GM23338 (cell line): ENCODE measurements around the gene CD86. TPM values are rescaled to one million over a fixed set of nuclear protein-coding genes. Genes with fewer than 3 reads are reported as not detected.

Experiments
- ATAC-seq: fragments of 200-7000 bp; cut with Tn5 transposase; 3 replicates; pipeline ENCODE4 v1.9.1; 2020
- DNase-seq: peaks from one replicate; pipeline ENCODE4 v3.0.0-alpha.2; 2015; ENCODE audit warnings: low spot score
- H2AFZ ChIP-seq: fragments of 200-600 bp; sonication (generic); 2 replicates; pipeline ENCODE4 v1.8.0; 2016; ENCODE audit warnings: antibody characterized with exemption, mild to moderate bottlenecking, moderate library complexity
- H3F3A ChIP-seq: fragments of 200-600 bp; sonication (generic); replicated peaks from 2 replicates; pipeline ENCODE4 v1.8.0; 2017; ENCODE audit warnings: antibody characterized with exemption, mixed run types, low read depth
- H3K27ac ChIP-seq: fragments of 200-600 bp; sonication (generic); 2 replicates; pipeline ENCODE4 v1.6.1; 2016; ENCODE audit warnings: low read depth
- H3K27me3 ChIP-seq: fragments of 200-600 bp; sonication (generic); 2 replicates; pipeline ENCODE4 v1.8.0; 2016; ENCODE audit warnings: mild to moderate bottlenecking, mixed run types, moderate library complexity; ENCODE audit not compliant: insufficient read depth
- H3K36me3 ChIP-seq: fragments of 200-600 bp; sonication (generic); 2 replicates; pipeline ENCODE4 v1.8.0; 2016; ENCODE audit warnings: mild to moderate bottlenecking; ENCODE audit not compliant: insufficient read depth
- H3K4me1 ChIP-seq: fragments of 200-600 bp; sonication (generic); 2 replicates; pipeline ENCODE4 v1.8.0; 2016; ENCODE audit warnings: mild to moderate bottlenecking, moderate library complexity; ENCODE audit not compliant: insufficient read depth
- H3K4me2 ChIP-seq: fragments of 200-600 bp; sonication (generic); 2 replicates; pipeline ENCODE4 v1.7.1; 2017; ENCODE audit warnings: mixed run types
- H3K4me3 ChIP-seq: fragments of 200-600 bp; sonication (generic); 2 replicates; pipeline ENCODE4 v1.6.1; 2016; ENCODE audit warnings: mixed run types
- H3K79me2 ChIP-seq: fragments of 200-600 bp; sonication (generic); replicated peaks from 2 replicates; pipeline ENCODE4 v1.8.0; 2017; ENCODE audit warnings: mild to moderate bottlenecking; ENCODE audit not compliant: insufficient read depth
- H3K9me2 ChIP-seq: fragments of 200-600 bp; sonication (generic); 2 replicates; pipeline ENCODE4 v1.8.0; 2017; ENCODE audit not compliant: insufficient read depth
- H4K20me1 ChIP-seq: fragments of 200-600 bp; sonication (generic); replicated peaks from 2 replicates; pipeline ENCODE4 v1.8.0; 2017; ENCODE audit warnings: mild to moderate bottlenecking; ENCODE audit not compliant: insufficient read depth
- H3K27ac Mint-ChIP-seq: 2 replicates; pipeline ENCODE4 v1.8.0; 2020; ENCODE audit warnings: inconsistent platforms, mild to moderate bottlenecking, moderate library complexity, mixed read lengths
- H3K27me3 Mint-ChIP-seq: 3 replicates; pipeline ENCODE4 v1.8.0; 2022; ENCODE audit warnings: low read depth, mild to moderate bottlenecking, moderate library complexity, mixed read lengths, inconsistent platforms; ENCODE audit not compliant: insufficient read depth, poor library complexity
- H3K36me3 Mint-ChIP-seq: 3 replicates; pipeline ENCODE4 v1.8.0; 2021; ENCODE audit warnings: low read depth, mild to moderate bottlenecking, inconsistent platforms, moderate library complexity, mixed read lengths
- H3K4me1 Mint-ChIP-seq: 3 replicates; pipeline ENCODE4 v1.8.0; 2020; ENCODE audit warnings: mild to moderate bottlenecking, inconsistent platforms, mixed read lengths
- H3K4me3 Mint-ChIP-seq: 3 replicates; pipeline ENCODE4 v1.8.0; 2021; ENCODE audit warnings: moderate library complexity, mild to moderate bottlenecking, inconsistent platforms, mixed read lengths
- H3K9me3 Mint-ChIP-seq: 3 replicates; pipeline ENCODE4 v1.8.0; 2020; ENCODE audit warnings: moderate library complexity, mild to moderate bottlenecking, inconsistent platforms, mixed read lengths
- STAT1 ChIP-seq: IDR thresholded peaks from one replicate; pipeline ENCODE4 v1.6.1; 2016; ENCODE audit warnings: antibody characterized with exemption; ENCODE audit not compliant: unreplicated experiment
- ZNF114 ChIP-seq: fragments of 250-450 bp; sonication (Bioruptor Pico); IDR thresholded peaks from 2 replicates; pipeline ENCODE4 v1.5.0; 2020; ENCODE audit warnings: mild to moderate bottlenecking, moderate library complexity
- polyA plus RNA-seq: library from polyadenylated mRNA; unstranded; fragments of >200 nt; fragmentation: Nextera tagmentation; extraction: Ambion mirVana; gene quantifications from 2 replicates; pipeline ENCODE4 v1.2.1, GENCODE V29; 2016
- total RNA-seq: library from RNA; depleted of rRNA; stranded (reverse); fragments of >200 nt; shearing (Covaris generic); gene quantifications from 2 replicates; pipeline ENCODE4 v1.2.3, GENCODE V29; 2014
- TF ChIP-seq, protein P1 (sequence below): IDR thresholded peaks from one replicate; pipeline ENCODE4 v1.6.1; 2018; ENCODE audit warnings: antibody characterized with exemption; ENCODE audit not compliant: unreplicated experiment
- TF ChIP-seq, protein P2 (sequence below): fragments of 250-450 bp; sonication (Bioruptor Pico); IDR thresholded peaks from 2 replicates; pipeline ENCODE4 v1.5.0; 2020; ENCODE audit warnings: mild to moderate bottlenecking, moderate library complexity

CD86 gene
- total and polyA plus RNA-seq, 2 experiments from 2014 or later = 0.97 TPM; not detected in 1

DNA sequence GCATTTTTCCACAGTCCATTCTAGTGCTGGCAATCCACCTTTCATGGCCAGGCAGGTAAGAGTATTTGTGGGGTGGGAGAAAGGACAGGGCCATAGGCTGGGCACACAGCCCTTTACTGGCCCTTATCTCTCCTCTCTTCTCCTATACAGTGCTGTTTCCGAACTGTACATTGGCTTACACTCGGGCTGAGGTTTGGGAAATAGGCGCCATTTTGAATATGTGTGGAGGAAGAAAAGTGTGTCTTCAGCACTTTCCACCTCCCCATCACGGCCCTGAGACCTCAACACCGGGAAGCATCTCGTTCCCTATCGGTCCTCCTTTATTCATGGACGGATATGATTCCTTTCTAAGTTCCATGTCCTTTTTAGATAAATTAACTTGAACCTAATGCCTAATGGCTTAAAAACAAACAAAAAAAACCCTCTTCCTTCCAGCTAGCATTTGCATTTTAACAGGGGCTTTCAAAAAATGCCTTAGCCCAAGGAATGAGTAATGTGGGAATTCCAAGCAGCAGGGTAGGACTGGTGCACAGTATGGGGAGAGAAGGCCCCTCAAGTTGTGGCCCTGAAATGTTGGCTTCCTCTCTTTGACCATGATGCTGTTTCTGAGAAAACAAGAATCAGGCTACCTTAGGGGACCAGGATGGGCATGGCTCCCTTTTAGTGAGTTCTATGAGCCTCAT is 24.5 kb downstream of the CD86 start:
- H3K9me2 ChIP-seq = 0 out of 2 replicates have a peak, but pooled peaks cover 4% of the 10 kb centered on the region
- H2AFZ ChIP-seq = 0 out of 2 replicates have a peak overlapping the region, but pooled peaks have one; percentile 43
- H3K4me3 ChIP-seq = no peak overlapping the region
- H3K79me2 ChIP-seq = no peaks in the 10 kb centered on the region
- H3K4me2 ChIP-seq = no peak overlapping the region
- no peaks in the 10 kb centered on the region for H3K36me3 Mint-ChIP-seq
- no peaks in the 10 kb centered on the region for H4K20me1 ChIP-seq
- no peaks in the 10 kb centered on the region for H3K27me3 ChIP-seq
- H3K36me3 ChIP-seq = no peaks in the 10 kb centered on the region
- H3K27me3 Mint-ChIP-seq = peaks cover 10% of the 10 kb centered on the region
- H3K9me3 Mint-ChIP-seq = no peaks in the 10 kb centered on the region
- ATAC-seq (no peak), DNase-seq (no peak)
- peaks cover 3% of the 10 kb centered on the region; the same call in 1 of the 3 replicates for H3K4me1 Mint-ChIP-seq
- H3F3A ChIP-seq = no peaks in the 10 kb centered on the region
- no peak overlapping the region for H3K27ac ChIP-seq
- H3K4me3 Mint-ChIP-seq = no peak overlapping the region
- H3K4me1 ChIP-seq = no peaks in the 10 kb centered on the region
- no peak for TF ChIP-seq STAT1
- TF ChIP-seq, protein P1, sequence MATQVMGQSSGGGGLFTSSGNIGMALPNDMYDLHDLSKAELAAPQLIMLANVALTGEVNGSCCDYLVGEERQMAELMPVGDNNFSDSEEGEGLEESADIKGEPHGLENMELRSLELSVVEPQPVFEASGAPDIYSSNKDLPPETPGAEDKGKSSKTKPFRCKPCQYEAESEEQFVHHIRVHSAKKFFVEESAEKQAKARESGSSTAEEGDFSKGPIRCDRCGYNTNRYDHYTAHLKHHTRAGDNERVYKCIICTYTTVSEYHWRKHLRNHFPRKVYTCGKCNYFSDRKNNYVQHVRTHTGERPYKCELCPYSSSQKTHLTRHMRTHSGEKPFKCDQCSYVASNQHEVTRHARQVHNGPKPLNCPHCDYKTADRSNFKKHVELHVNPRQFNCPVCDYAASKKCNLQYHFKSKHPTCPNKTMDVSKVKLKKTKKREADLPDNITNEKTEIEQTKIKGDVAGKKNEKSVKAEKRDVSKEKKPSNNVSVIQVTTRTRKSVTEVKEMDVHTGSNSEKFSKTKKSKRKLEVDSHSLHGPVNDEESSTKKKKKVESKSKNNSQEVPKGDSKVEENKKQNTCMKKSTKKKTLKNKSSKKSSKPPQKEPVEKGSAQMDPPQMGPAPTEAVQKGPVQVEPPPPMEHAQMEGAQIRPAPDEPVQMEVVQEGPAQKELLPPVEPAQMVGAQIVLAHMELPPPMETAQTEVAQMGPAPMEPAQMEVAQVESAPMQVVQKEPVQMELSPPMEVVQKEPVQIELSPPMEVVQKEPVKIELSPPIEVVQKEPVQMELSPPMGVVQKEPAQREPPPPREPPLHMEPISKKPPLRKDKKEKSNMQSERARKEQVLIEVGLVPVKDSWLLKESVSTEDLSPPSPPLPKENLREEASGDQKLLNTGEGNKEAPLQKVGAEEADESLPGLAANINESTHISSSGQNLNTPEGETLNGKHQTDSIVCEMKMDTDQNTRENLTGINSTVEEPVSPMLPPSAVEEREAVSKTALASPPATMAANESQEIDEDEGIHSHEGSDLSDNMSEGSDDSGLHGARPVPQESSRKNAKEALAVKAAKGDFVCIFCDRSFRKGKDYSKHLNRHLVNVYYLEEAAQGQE = no peak
- TF ChIP-seq, protein P2, sequence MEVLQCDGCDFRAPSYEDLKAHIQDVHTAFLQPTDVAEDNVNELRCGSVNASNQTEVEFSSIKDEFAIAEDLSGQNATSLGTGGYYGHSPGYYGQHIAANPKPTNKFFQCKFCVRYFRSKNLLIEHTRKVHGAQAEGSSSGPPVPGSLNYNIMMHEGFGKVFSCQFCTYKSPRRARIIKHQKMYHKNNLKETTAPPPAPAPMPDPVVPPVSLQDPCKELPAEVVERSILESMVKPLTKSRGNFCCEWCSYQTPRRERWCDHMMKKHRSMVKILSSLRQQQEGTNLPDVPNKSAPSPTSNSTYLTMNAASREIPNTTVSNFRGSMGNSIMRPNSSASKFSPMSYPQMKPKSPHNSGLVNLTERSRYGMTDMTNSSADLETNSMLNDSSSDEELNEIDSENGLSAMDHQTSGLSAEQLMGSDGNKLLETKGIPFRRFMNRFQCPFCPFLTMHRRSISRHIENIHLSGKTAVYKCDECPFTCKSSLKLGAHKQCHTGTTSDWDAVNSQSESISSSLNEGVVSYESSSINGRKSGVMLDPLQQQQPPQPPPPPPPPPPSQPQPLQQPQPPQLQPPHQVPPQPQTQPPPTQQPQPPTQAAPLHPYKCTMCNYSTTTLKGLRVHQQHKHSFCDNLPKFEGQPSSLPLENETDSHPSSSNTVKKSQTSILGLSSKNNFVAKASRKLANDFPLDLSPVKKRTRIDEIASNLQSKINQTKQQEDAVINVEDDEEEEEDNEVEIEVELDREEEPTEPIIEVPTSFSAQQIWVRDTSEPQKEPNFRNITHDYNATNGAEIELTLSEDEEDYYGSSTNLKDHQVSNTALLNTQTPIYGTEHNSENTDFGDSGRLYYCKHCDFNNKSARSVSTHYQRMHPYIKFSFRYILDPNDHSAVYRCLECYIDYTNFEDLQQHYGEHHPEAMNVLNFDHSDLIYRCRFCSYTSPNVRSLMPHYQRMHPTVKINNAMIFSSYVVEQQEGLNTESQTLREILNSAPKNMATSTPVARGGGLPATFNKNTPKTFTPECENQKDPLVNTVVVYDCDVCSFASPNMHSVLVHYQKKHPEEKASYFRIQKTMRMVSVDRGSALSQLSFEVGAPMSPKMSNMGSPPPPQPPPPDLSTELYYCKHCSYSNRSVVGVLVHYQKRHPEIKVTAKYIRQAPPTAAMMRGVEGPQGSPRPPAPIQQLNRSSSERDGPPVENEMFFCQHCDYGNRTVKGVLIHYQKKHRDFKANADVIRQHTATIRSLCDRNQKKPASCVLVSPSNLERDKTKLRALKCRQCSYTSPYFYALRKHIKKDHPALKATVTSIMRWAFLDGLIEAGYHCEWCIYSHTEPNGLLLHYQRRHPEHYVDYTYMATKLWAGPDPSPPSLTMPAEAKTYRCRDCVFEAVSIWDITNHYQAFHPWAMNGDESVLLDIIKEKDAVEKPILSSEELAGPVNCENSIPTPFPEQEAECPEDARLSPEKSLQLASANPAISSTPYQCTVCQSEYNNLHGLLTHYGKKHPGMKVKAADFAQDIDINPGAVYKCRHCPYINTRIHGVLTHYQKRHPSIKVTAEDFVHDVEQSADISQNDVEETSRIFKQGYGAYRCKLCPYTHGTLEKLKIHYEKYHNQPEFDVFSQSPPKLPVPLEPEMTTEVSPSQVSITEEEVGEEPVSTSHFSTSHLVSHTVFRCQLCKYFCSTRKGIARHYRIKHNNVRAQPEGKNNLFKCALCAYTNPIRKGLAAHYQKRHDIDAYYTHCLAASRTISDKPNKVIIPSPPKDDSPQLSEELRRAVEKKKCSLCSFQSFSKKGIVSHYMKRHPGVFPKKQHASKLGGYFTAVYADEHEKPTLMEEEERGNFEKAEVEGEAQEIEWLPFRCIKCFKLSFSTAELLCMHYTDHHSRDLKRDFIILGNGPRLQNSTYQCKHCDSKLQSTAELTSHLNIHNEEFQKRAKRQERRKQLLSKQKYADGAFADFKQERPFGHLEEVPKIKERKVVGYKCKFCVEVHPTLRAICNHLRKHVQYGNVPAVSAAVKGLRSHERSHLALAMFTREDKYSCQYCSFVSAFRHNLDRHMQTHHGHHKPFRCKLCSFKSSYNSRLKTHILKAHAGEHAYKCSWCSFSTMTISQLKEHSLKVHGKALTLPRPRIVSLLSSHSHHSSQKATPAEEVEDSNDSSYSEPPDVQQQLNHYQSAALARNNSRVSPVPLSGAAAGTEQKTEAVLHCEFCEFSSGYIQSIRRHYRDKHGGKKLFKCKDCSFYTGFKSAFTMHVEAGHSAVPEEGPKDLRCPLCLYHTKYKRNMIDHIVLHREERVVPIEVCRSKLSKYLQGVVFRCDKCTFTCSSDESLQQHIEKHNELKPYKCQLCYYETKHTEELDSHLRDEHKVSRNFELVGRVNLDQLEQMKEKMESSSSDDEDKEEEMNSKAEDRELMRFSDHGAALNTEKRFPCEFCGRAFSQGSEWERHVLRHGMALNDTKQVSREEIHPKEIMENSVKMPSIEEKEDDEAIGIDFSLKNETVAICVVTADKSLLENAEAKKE (CRISPR knock-in tag) = no peak
- no peak for TF ChIP-seq ZNF114 (CRISPR knock-in tag)
- no peak overlapping the region for H3K27ac Mint-ChIP-seq
